ENCODE measurements around the gene GPR15.

DNA sequence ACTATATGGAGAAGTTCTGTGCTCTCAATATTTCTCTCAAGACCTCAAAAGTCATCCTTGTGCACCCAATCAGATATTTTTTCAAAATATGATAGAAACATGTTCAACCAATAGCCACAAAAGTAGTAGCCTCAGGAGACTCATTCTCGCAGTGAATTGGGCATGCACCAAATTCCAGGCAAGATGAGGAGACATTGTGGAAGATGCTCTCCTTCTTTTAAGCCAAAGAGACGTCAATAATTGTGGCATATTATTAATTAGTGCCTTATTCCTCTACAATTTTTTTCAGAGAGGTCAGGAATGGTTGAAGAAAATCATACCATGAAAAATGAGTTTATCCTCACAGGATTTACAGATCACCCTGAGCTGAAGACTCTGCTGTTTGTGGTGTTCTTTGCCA, 34.4 kb upstream of the GPR15 start, which contains the start of gene OR5K2:
- TF ChIP-seq, protein P1, sequence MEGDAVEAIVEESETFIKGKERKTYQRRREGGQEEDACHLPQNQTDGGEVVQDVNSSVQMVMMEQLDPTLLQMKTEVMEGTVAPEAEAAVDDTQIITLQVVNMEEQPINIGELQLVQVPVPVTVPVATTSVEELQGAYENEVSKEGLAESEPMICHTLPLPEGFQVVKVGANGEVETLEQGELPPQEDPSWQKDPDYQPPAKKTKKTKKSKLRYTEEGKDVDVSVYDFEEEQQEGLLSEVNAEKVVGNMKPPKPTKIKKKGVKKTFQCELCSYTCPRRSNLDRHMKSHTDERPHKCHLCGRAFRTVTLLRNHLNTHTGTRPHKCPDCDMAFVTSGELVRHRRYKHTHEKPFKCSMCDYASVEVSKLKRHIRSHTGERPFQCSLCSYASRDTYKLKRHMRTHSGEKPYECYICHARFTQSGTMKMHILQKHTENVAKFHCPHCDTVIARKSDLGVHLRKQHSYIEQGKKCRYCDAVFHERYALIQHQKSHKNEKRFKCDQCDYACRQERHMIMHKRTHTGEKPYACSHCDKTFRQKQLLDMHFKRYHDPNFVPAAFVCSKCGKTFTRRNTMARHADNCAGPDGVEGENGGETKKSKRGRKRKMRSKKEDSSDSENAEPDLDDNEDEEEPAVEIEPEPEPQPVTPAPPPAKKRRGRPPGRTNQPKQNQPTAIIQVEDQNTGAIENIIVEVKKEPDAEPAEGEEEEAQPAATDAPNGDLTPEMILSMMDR (conservative IDR thresholded peaks at IDR 0.05 in 1 of 2, IDR thresholded peaks at IDR 0.05 in 1 of 2; ENCODE audit: low read depth in 1 of 2, low read length in 2 of 2): no peak
- TF ChIP-seq EZH2 (IDR thresholded peaks at IDR 0.05; ENCODE audit: low read length, missing control alignments): no peak

Measured in fibroblast of lung (primary cell).